ENCODE measurements around the gene MTHFSD.

Gene MTHFSD

GRCh38 chr16:86546638-86547013, 8.4 kb downstream of the MTHFSD start:
- DNase-seq = no peak

GRCh38 chr16:86545954-86546637, 8.9 kb downstream of the MTHFSD start:
- DNase-seq = no peak

- no peak for DNase-seq
These were observed 9.6 kb downstream of the MTHFSD start for GRCh38 chr16:86545481-86545880.

- DNase-seq = no peak
These were observed 12.0 kb downstream of the MTHFSD start for GRCh38 chr16:86542756-86543750.

- no peak for DNase-seq
These were observed 13.5 kb downstream of the MTHFSD start for GRCh38 chr16:86541560-86541959.

GRCh38 chr16:86540894-86541293, 14.1 kb downstream of the MTHFSD start:
- no peak for DNase-seq

- no peak for DNase-seq
These were observed 16.7 kb downstream of the MTHFSD start for GRCh38 chr16:86538196-86538780.

- DNase-seq = no peak
These were observed 17.5 kb downstream of the MTHFSD start for GRCh38 chr16:86537486-86537885.

- no peak for DNase-seq
These were observed 18.4 kb downstream of the MTHFSD start for GRCh38 chr16:86536621-86537020.

GRCh38 chr16:86534779-86535615, 20.0 kb downstream of the MTHFSD start:
- no peak for DNase-seq

GRCh38 chr16:86533767-86534351, 21.2 kb downstream of the MTHFSD start:
- no peak for DNase-seq

GRCh38 chr16:86533076-86533475, 22.0 kb downstream of the MTHFSD start:
- no peak for DNase-seq

GRCh38 chr16:86532526-86532815, 22.6 kb downstream of the MTHFSD start:
- no peak for DNase-seq

- no peak for DNase-seq
These were observed 23.2 kb downstream of the MTHFSD start for GRCh38 chr16:86531641-86532525.

GRCh38 chr16:86531191-86531545, 23.9 kb downstream of the MTHFSD start:
- no peak for DNase-seq

GRCh38 chr16:86530251-86531190, 24.5 kb downstream of the MTHFSD start:
- no peak for DNase-seq

GRCh38 chr16:86529160-86529559, 25.9 kb downstream of the MTHFSD start:
- DNase-seq = no peak

- DNase-seq = no peak
These were observed 26.7 kb downstream of the MTHFSD start for GRCh38 chr16:86528061-86528929.

- no peak for DNase-seq
These were observed 27.7 kb downstream of the MTHFSD start for GRCh38 chr16:86527366-86527765.
